ENCODE data around the gene TYMP.

DNA sequence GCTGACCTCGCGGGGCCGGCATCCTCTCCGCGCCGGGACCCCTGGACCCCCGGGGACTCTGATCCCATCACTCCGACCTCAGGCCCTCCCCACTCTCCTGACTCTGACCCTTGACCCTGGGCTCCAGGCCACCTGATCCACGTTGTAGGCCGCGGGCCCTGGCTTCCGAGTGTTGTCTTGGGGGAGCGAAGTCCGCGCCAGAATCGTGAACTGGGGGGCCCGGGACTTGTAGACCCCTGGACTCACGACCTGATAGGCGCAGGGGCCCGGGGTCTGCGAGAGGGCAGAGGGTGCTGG, 716 bp upstream of the TYMP start:
- TF ChIP-seq, protein P1, sequence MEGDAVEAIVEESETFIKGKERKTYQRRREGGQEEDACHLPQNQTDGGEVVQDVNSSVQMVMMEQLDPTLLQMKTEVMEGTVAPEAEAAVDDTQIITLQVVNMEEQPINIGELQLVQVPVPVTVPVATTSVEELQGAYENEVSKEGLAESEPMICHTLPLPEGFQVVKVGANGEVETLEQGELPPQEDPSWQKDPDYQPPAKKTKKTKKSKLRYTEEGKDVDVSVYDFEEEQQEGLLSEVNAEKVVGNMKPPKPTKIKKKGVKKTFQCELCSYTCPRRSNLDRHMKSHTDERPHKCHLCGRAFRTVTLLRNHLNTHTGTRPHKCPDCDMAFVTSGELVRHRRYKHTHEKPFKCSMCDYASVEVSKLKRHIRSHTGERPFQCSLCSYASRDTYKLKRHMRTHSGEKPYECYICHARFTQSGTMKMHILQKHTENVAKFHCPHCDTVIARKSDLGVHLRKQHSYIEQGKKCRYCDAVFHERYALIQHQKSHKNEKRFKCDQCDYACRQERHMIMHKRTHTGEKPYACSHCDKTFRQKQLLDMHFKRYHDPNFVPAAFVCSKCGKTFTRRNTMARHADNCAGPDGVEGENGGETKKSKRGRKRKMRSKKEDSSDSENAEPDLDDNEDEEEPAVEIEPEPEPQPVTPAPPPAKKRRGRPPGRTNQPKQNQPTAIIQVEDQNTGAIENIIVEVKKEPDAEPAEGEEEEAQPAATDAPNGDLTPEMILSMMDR (IDR thresholded peaks at IDR 0.05): no peak
- no peak for TF ChIP-seq POLR2A (IDR thresholded peaks at IDR 0.05)

All from testis (tissue), 2 donors.